ENCODE measurements around the gene APBA3. TPM values are rescaled to one million over a fixed set of nuclear protein-coding genes. Genes with fewer than 3 reads are reported as not detected.

APBA3 gene
- total and polyA plus RNA-seq, 2 donors = 23.7 to 26.1 TPM

DNA sequence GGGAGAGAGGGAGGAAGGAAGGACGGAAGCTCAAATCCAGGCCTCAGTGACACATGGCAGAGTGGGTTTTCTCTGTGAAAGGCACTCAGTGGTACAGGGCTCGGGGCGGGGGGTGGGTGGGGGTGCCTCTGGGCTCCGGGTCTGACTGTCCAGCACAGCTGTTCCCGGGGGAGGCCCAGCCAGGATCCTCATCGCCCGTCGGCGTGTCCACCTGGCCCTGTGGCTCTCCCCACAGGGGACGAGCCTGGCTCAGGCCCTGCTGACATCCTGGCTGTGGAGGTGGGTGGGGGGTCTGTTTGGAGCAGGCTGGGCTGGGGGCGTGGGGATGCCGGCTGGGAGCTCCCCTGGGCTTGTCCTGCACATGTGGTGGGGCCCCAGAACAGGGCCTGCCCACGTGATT, 42.9 kb upstream of the APBA3 start:
- Histone ChIP-seq H3K27me3 (ENCODE audit: control insufficient read depth in 2 of 2, insufficient read depth in 1 of 2, low read length in 1 of 2) (peaks cover 3 to 37% of the 10 kb centered on the region in 2 donors), H3K36me3 (ENCODE audit: control insufficient read depth in 2 of 2, insufficient read depth in 2 of 2, low read length in 1 of 2) (no peaks in the 10 kb centered on the region), H3K4me1 (ENCODE audit: control insufficient read depth in 2 of 2, insufficient read depth in 2 of 2, low read length in 2 of 2) (peaks cover 2 to 13% of the 10 kb centered on the region in 2 donors), H3K27ac (ENCODE audit: low read depth in 1 of 2, low read length in 1 of 2) (no peak overlapping the region), H3K4me3 (ENCODE audit: low read length in 2 of 2) (no peak overlapping the region), H3K9me3 (ENCODE audit: control insufficient read depth in 2 of 2, insufficient read depth in 1 of 2, low read length in 1 of 2) (no peaks in the 10 kb centered on the region)
- no peak for DNase-seq (ENCODE audit: low read depth in 6 of 9, low spot score in 9 of 9)
- WGBS = 96% methylated on average over 13 of the region's 13 CpGs

GRCh38 chr19:3803986-3804385, 42.5 kb upstream of the APBA3 start:
- Histone ChIP-seq H3K4me3 (ENCODE audit: low read length in 2 of 2) (no peak overlapping the region), H3K27ac (ENCODE audit: low read depth in 1 of 2, low read length in 1 of 2) (no peak overlapping the region), H3K9me3 (ENCODE audit: control insufficient read depth in 2 of 2, insufficient read depth in 1 of 2, low read length in 1 of 2) (no peaks in the 10 kb centered on the region), H3K36me3 (ENCODE audit: control insufficient read depth in 2 of 2, insufficient read depth in 2 of 2, low read length in 1 of 2) (no peaks in the 10 kb centered on the region), H3K4me1 (ENCODE audit: control insufficient read depth in 2 of 2, insufficient read depth in 2 of 2, low read length in 2 of 2) (peaks cover 2 to 16% of the 10 kb centered on the region in 2 donors), H3K27me3 (ENCODE audit: control insufficient read depth in 2 of 2, insufficient read depth in 1 of 2, low read length in 1 of 2) (peaks cover 3 to 41% of the 10 kb centered on the region in 2 donors)
- WGBS = 92% methylated on average over 10 of the region's 10 CpGs
- DNase-seq (ENCODE audit: low read depth in 6 of 9, low spot score in 9 of 9) = no peak

DNA sequence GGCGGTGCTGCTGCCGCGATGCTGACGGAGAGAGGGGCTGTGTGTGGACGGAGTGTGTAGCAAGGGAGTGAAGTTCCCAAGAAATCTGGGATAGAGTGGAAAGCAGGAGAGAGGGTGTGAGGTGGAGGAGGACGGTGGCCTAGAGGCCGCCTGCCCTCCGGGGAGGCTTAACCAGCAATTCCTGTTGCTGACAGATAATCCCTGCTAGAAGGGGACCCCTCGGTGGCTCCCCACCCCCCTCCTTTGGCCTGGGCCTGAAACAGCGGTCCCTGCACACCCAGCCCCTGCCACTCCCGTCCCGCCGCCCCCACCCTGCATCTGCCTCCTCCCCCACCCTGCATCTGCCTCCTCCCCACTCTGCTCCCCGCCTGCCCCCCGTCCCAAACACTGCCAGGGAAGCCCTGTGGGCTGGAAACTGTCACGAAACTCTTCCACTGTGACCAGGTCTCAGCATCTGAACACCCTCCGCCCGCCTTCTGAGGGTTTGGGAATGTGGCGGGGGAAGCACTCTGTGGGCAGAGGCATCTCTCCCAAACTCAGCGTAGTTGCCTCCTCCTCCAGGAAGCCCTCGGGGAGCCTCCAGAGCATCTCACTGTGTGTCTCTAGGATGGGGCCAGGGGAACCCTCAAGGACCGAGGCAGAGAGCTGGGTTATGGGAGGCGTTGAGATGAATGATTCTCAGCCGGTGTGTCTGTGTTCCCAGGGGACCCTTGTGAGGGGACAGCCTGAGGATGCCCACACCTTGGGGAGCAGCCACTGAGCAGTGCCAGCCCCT, 41.8 kb upstream of the APBA3 start:
- no peaks in the 10 kb centered on the region for H3K9me3 ChIP-seq (ENCODE audit: control insufficient read depth in 2 of 2, insufficient read depth in 1 of 2, low read length in 1 of 2)
- no peaks in the 10 kb centered on the region for H3K36me3 ChIP-seq (ENCODE audit: control insufficient read depth in 2 of 2, insufficient read depth in 2 of 2, low read length in 1 of 2)
- H3K4me3 ChIP-seq (ENCODE audit: low read length in 2 of 2) = no peak overlapping the region
- peaks cover 2 to 18% of the 10 kb centered on the region in 2 donors for H3K4me1 ChIP-seq (ENCODE audit: control insufficient read depth in 2 of 2, insufficient read depth in 2 of 2, low read length in 2 of 2)
- no peak overlapping the region for H3K27ac ChIP-seq (ENCODE audit: low read depth in 1 of 2, low read length in 1 of 2)
- H3K27me3 ChIP-seq (ENCODE audit: control insufficient read depth in 2 of 2, insufficient read depth in 1 of 2, low read length in 1 of 2) = peaks cover 3 to 41% of the 10 kb centered on the region in 2 donors
- no peak for DNase-seq (ENCODE audit: low read depth in 6 of 9, low spot score in 9 of 9)
- 95% methylated on average over 24 of the region's 24 CpGs for WGBS

DNA sequence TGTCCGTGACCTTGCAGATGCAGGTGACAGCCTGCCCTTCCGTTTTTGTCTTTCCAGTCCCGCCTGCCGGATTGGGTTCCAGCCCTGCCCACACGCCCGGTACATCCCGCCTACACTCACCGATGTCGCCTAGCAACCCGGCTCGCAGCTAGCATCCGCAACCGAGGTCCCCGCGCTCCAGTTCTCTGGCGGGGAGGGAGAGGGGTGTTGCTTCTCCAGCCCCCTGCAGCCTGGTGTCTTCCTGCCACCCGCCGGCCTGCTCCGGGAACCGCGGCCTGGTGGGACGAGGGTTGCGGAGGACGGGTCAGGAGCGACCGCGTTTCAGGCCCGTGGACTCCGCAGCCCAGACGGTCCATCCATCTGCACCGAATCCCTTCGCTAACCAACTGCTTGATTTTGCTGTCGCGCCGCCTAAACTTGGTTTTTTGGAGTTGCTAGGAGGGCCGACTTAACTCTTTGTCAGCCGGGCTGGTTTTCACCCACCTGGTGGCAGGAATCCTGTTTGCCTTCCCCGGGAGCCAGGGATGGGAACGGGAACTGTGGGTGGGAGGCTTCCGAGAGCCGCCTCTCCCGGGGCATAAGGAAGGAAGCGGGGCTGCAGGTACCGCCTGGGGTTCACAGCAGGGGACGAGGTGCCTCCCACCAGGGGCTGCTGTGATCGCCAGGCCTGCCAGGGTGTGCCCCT, 40.1 kb upstream of the APBA3 start:
- Histone ChIP-seq H3K27ac (ENCODE audit: low read depth in 1 of 2, low read length in 1 of 2) (no peak overlapping the region), H3K4me1 (ENCODE audit: control insufficient read depth in 2 of 2, insufficient read depth in 2 of 2, low read length in 2 of 2) (peaks cover 5 to 25% of the 10 kb centered on the region in 2 donors), H3K9me3 (ENCODE audit: control insufficient read depth in 2 of 2, insufficient read depth in 1 of 2, low read length in 1 of 2) (peaks cover 2 to 4% of the 10 kb centered on the region in 2 donors), H3K36me3 (ENCODE audit: control insufficient read depth in 2 of 2, insufficient read depth in 2 of 2, low read length in 1 of 2) (no peaks in the 10 kb centered on the region), H3K4me3 (ENCODE audit: low read length in 2 of 2) (peak overlapping the region in 1 of 2 donors; percentile 18), H3K27me3 (ENCODE audit: control insufficient read depth in 2 of 2, insufficient read depth in 1 of 2, low read length in 1 of 2) (peaks cover 3 to 41% of the 10 kb centered on the region in 2 donors)
- peak in 4 of 9 donors; percentile 30 to 56 (median 42) for DNase-seq (ENCODE audit: low read depth in 6 of 9, low spot score in 9 of 9)
- WGBS = 3% methylated on average over 46 of the region's 46 CpGs

DNA sequence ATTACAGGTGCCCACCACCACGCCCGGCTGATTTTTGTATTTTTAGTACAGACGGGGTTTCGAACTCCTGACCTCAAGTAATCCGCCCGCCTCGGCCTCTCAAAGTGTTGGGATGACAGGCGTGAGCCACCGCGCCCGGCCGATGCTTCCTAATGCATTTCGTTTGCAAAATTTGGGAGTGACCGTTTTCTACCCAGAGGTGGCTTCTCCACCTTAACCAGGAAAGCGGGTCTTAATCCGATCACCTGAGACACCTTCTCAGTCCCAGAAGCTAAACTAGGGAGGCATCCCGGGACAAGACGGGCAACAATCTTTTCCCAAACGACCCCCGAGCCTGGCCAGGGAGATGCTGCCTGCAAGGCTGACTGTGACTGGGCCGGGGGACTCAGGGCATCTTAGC, 39.5 kb upstream of the APBA3 start:
- H3K27ac ChIP-seq (ENCODE audit: low read depth in 1 of 2, low read length in 1 of 2) = no peak overlapping the region
- DNase-seq (ENCODE audit: low read depth in 6 of 9, low spot score in 9 of 9) = no peak
- H3K27me3 ChIP-seq (ENCODE audit: control insufficient read depth in 2 of 2, insufficient read depth in 1 of 2, low read length in 1 of 2) = peaks cover 3 to 41% of the 10 kb centered on the region in 2 donors
- peaks cover 5 to 25% of the 10 kb centered on the region in 2 donors for H3K4me1 ChIP-seq (ENCODE audit: control insufficient read depth in 2 of 2, insufficient read depth in 2 of 2, low read length in 2 of 2)
- H3K36me3 ChIP-seq (ENCODE audit: control insufficient read depth in 2 of 2, insufficient read depth in 2 of 2, low read length in 1 of 2) = no peaks in the 10 kb centered on the region
- H3K4me3 ChIP-seq (ENCODE audit: low read length in 2 of 2) = no peak overlapping the region
- peaks cover 2 to 6% of the 10 kb centered on the region in 2 donors for H3K9me3 ChIP-seq (ENCODE audit: control insufficient read depth in 2 of 2, insufficient read depth in 1 of 2, low read length in 1 of 2)
- WGBS = 45% methylated on average over 21 of the region's 21 CpGs

GRCh38 chr19:3798137-3798536, 36.6 kb upstream of the APBA3 start:
- no peaks in the 10 kb centered on the region for H3K36me3 ChIP-seq (ENCODE audit: control insufficient read depth in 2 of 2, insufficient read depth in 2 of 2, low read length in 1 of 2)
- H3K27ac ChIP-seq (ENCODE audit: low read depth in 1 of 2, low read length in 1 of 2) = peak overlapping the region; percentile 61 to 65
- no peak overlapping the region for H3K4me3 ChIP-seq (ENCODE audit: low read length in 2 of 2)
- H3K9me3 ChIP-seq (ENCODE audit: control insufficient read depth in 2 of 2, insufficient read depth in 1 of 2, low read length in 1 of 2) = peaks cover 2 to 6% of the 10 kb centered on the region in 2 donors
- DNase-seq (ENCODE audit: low read depth in 6 of 9, low spot score in 9 of 9) = peak in 2 of 9 donors; percentile 34 to 61
- H3K27me3 ChIP-seq (ENCODE audit: control insufficient read depth in 2 of 2, insufficient read depth in 1 of 2, low read length in 1 of 2) = peaks cover 3 to 36% of the 10 kb centered on the region in 2 donors
- WGBS = 12% methylated on average over 6 of the region's 6 CpGs
- H3K4me1 ChIP-seq (ENCODE audit: control insufficient read depth in 2 of 2, insufficient read depth in 2 of 2, low read length in 2 of 2) = peaks cover 5 to 25% of the 10 kb centered on the region in 2 donors

DNA sequence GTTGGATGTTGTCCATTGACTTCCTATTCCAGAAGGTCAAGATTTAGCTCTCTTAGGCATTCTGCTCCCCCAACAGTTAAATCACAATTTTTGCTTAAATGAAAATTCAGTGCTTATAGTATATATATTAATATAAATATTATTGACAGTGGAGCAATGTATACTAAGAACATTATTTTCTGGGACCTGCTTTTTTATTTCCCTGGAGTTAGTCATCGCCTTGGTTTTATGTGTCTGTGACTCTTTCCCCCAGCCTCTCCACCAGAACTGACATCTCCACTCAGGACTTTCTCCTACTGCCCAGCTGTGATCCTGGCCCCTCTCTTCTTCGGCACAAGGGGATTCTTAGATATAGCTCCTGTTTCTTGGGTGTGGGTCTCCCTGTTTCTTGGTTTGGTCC, 34.9 kb upstream of the APBA3 start:
- no peak overlapping the region for H3K27ac ChIP-seq (ENCODE audit: low read depth in 1 of 2, low read length in 1 of 2)
- no peak overlapping the region for H3K4me3 ChIP-seq (ENCODE audit: low read length in 2 of 2)
- H3K9me3 ChIP-seq (ENCODE audit: control insufficient read depth in 2 of 2, insufficient read depth in 1 of 2, low read length in 1 of 2) = peaks cover 2 to 11% of the 10 kb centered on the region in 2 donors
- no peaks in the 10 kb centered on the region for H3K36me3 ChIP-seq (ENCODE audit: control insufficient read depth in 2 of 2, insufficient read depth in 2 of 2, low read length in 1 of 2)
- peaks cover 3 to 19% of the 10 kb centered on the region in 2 donors for H3K27me3 ChIP-seq (ENCODE audit: control insufficient read depth in 2 of 2, insufficient read depth in 1 of 2, low read length in 1 of 2)
- WGBS = 100% methylated on average over 2 of the region's 2 CpGs
- H3K4me1 ChIP-seq (ENCODE audit: control insufficient read depth in 2 of 2, insufficient read depth in 2 of 2, low read length in 2 of 2) = peaks cover 3 to 18% of the 10 kb centered on the region in 2 donors
- DNase-seq (ENCODE audit: low read depth in 6 of 9, low spot score in 9 of 9) = no peak

GRCh38 chr19:3793799-3794198, 32.3 kb upstream of the APBA3 start:
- no peak overlapping the region for H3K27ac ChIP-seq (ENCODE audit: low read depth in 1 of 2, low read length in 1 of 2)
- no peak for DNase-seq (ENCODE audit: low read depth in 6 of 9, low spot score in 9 of 9)
- H3K4me1 ChIP-seq (ENCODE audit: control insufficient read depth in 2 of 2, insufficient read depth in 2 of 2, low read length in 2 of 2) = peaks cover 3 to 9% of the 10 kb centered on the region in 2 donors
- H3K9me3 ChIP-seq (ENCODE audit: control insufficient read depth in 2 of 2, insufficient read depth in 1 of 2, low read length in 1 of 2) = peaks cover 2 to 18% of the 10 kb centered on the region in 2 donors
- H3K27me3 ChIP-seq (ENCODE audit: control insufficient read depth in 2 of 2, insufficient read depth in 1 of 2, low read length in 1 of 2) = peaks cover 0 to 9% of the 10 kb centered on the region in 2 donors
- WGBS = 96% methylated on average over 3 of the region's 3 CpGs
- no peak overlapping the region for H3K4me3 ChIP-seq (ENCODE audit: low read length in 2 of 2)
- H3K36me3 ChIP-seq (ENCODE audit: control insufficient read depth in 2 of 2, insufficient read depth in 2 of 2, low read length in 1 of 2) = no peaks in the 10 kb centered on the region

GRCh38 chr19:3792114-3792513, 30.6 kb upstream of the APBA3 start:
- Histone ChIP-seq H3K27ac (ENCODE audit: low read depth in 1 of 2, low read length in 1 of 2) (no peak overlapping the region), H3K36me3 (ENCODE audit: control insufficient read depth in 2 of 2, insufficient read depth in 2 of 2, low read length in 1 of 2) (no peaks in the 10 kb centered on the region), H3K4me1 (ENCODE audit: control insufficient read depth in 2 of 2, insufficient read depth in 2 of 2, low read length in 2 of 2) (no peaks in the 10 kb centered on the region), H3K27me3 (ENCODE audit: control insufficient read depth in 2 of 2, insufficient read depth in 1 of 2, low read length in 1 of 2) (peaks cover 4 to 14% of the 10 kb centered on the region in 2 donors), H3K4me3 (ENCODE audit: low read length in 2 of 2) (no peak overlapping the region), H3K9me3 (ENCODE audit: control insufficient read depth in 2 of 2, insufficient read depth in 1 of 2, low read length in 1 of 2) (peaks cover 2 to 18% of the 10 kb centered on the region in 2 donors)
- 94% methylated on average over 3 of the region's 3 CpGs for WGBS
- DNase-seq (ENCODE audit: low read depth in 6 of 9, low spot score in 9 of 9) = no peak
